ENCODE measurements around the gene ARF6. TPM values are rescaled to one million over a fixed set of nuclear protein-coding genes. Genes with fewer than 3 reads are reported as not detected.
A peak's percentile ranks its signal among the peaks of the same experiment; 100 is the strongest.

ARF6 gene
- total RNA-seq, 1 donor from 2014 or later: 103 TPM

DNA sequence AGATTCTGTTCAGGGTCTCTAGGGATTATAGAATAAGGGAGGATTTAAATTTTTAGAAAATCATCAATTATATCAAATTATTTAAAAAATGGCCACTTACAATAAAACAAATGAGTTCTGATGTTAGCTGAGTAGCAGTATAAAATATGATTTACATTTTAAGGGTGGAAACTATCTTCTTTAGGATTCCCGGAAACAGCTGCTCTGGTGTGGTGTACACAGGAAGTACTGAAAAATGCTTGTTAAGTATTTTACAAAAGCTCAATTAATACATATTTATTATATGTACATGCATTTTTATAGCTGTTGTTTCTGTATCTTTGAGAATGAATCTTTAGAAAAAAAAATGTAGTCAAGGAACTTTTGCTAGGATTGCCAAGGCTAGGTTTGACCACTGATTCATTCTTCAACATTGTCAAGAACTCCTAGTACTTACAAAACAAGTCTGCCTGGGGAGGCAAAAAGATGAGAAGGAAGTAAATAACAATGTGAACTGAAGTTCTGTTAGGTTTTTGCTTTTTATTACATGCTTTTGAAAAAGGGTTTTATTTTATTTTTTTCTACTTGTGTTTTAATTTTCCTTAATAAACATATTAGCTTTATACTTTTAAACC is 48.0 kb downstream of the ARF6 start:
- peak; percentile 89 for DNase-seq (ENCODE audit: low read depth)

DNA sequence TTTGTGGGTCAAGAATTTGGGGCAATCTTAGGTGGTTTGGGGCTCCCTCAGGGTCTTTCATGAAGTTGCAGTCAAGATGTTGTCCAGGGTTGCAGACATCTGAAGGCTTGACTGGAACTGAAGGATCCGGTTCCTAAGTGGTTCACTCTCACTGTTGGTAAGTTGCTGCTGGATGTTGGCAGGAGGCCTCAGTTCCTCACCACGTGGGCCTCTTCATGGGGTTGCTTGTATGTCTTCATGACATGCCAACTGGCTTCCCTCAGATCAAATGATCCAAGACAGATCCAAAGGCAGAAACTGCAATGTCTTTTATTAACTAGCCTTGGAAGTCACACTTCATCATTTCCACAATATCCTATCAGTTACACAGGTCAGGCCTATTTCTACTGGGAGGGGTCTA is 49.2 kb downstream of the ARF6 start:
- DNase-seq (ENCODE audit: low read depth): no peak

DNA sequence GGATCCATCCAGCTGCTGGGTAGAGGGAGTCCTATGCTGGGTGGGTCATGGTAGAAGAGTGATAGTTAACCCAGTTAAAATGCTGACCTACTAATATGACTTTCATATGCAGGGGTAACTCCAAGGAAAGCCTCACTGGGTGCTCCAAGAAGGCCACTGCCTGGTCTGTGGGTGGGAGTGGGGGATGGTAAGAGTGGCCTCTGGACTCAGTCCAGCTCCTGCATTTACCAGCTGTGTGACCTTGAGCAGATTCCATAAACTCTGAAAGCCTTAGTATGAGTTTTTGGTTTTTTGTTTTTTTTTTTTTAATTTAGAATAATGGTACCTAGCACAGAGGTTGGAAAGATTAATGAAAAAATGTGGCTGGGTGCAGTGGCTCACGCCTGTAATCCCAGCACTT is 51.6 kb downstream of the ARF6 start:
- DNase-seq (ENCODE audit: low read depth): no peak

DNA sequence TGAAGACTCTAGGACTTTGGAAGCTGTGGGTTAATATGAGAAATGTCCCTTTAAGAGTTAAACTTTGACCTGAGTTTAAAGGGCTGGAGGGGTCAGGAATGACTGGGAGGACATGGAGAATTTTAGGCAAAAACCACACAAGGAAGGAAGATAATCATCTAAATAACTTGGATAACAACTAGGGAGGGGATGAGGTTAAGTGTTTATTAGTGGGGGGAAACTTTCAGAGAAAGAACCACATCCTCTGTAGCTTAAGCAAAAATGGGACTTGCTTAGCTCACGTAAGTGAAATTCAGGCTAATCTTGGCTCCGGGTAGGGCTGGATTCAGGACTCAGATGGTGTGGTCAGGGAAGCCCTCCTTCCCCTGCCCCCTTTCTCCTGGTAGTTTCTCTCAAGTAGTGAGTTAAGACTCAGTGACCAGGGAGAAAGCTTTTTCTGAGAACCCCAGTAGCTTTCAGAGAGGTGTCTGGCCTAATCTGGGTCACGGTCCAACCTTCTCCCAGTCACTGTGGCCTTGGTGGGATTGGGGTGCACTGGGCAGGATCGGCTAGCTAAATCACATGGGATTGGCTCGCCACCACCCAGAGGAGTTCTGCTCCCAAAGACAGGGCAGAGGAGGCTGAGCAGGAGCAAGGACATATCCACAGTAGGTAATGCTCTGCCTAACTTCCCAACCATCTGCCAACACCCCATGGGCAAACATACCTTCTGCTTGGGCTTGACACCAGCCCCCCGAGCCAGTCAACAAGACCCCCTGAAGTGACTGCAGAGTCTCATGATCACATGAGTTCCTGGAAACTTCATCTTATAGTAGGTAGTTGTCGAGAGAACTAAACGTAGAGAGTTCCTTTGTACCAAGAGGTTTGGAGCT is 52.8 kb downstream of the ARF6 start:
- DNase-seq (ENCODE audit: low read depth): no peak

Other genes starting within 250 kb of the ARF6 start
- gene POLE2, start 204.9 kb upstream of the ARF6 start, total RNA-seq: 1.9 and 11.6 TPM in 2 replicates
- 0.52 and 4.3 TPM in 2 replicates for gene KLHDC1, start 200.0 kb upstream of the ARF6 start, total RNA-seq
- gene KLHDC2, start 124.9 kb upstream of the ARF6 start, total RNA-seq: 45.5 and 78.1 TPM in 2 replicates
- 27.8 and 117 TPM in 2 replicates for gene NEMF, start 40.3 kb upstream of the ARF6 start, total RNA-seq
- 4.9 and 6.8 TPM in 2 replicates for gene VCPKMT, start 223.5 kb downstream of the ARF6 start, total RNA-seq